Measurements from ENCODE around the gene GGA2. TPM values are rescaled to one million over a fixed set of nuclear protein-coding genes. Genes with fewer than 3 reads are reported as not detected.
"Not testable (repeated sequence)": the region's sequence is repeated elsewhere in the genome, so short reads cannot be mapped to it uniquely, and the experiment has no call there.

Gene GGA2
- total RNA-seq, 1 experiment from 2014 or later: 90.4 TPM

GRCh38 chr16:23466162-23466885 is 44.0 kb downstream of the GGA2 start:
- H3K9me3 Mint-ChIP-seq (ENCODE audit: low read depth, unreplicated experiment): no peaks in the 10 kb centered on the region
- CTCF ChIA-PET: no interaction called here
- no peak overlapping the region for H3K4me3 Mint-ChIP-seq (ENCODE audit: low read depth, unreplicated experiment)
- H3K36me3 Mint-ChIP-seq (ENCODE audit: insufficient read depth, unreplicated experiment): peaks cover 30% of the 10 kb centered on the region
- intact Hi-C loops (cut with micrococcal nuclease; ENCODE audit: unreplicated experiment): no loop called here
- no peaks in the 10 kb centered on the region for H3K27me3 Mint-ChIP-seq (ENCODE audit: unreplicated experiment)
- H3K4me1 Mint-ChIP-seq (ENCODE audit: low read depth, unreplicated experiment): peaks cover 17% of the 10 kb centered on the region
- no peak for DNase-seq
- no peak for TF ChIP-seq CTCF (IDR thresholded peaks at IDR 0.05; ENCODE audit: unreplicated experiment)
- no peak overlapping the region for H3K27ac Mint-ChIP-seq (ENCODE audit: unreplicated experiment)
- no TSS peak for BruUV-seq (replicated peaks)

GRCh38 chr16:23465179-23465578 is 45.1 kb downstream of the GGA2 start:
- intact Hi-C loops (cut with micrococcal nuclease; ENCODE audit: unreplicated experiment): no loop called here
- H3K27me3 Mint-ChIP-seq (ENCODE audit: unreplicated experiment): no peaks in the 10 kb centered on the region
- peaks cover 13% of the 10 kb centered on the region for H3K4me1 Mint-ChIP-seq (ENCODE audit: low read depth, unreplicated experiment)
- no peak for TF ChIP-seq CTCF (IDR thresholded peaks at IDR 0.05; ENCODE audit: unreplicated experiment)
- H3K4me3 Mint-ChIP-seq (ENCODE audit: low read depth, unreplicated experiment): no peak overlapping the region
- H3K27ac Mint-ChIP-seq (ENCODE audit: unreplicated experiment): no peak overlapping the region
- CTCF ChIA-PET: no interaction called here
- BruUV-seq (replicated peaks): no TSS peak
- no peaks in the 10 kb centered on the region for H3K9me3 Mint-ChIP-seq (ENCODE audit: low read depth, unreplicated experiment)
- H3K36me3 Mint-ChIP-seq (ENCODE audit: insufficient read depth, unreplicated experiment): peaks cover 30% of the 10 kb centered on the region
- DNase-seq: no peak

GRCh38 chr16:23464196-23464595 is 46.1 kb downstream of the GGA2 start:
- Mint-ChIP-seq H3K27me3 (ENCODE audit: unreplicated experiment) (no peaks in the 10 kb centered on the region), H3K4me1 (ENCODE audit: low read depth, unreplicated experiment) (peaks cover 3% of the 10 kb centered on the region), H3K27ac (ENCODE audit: unreplicated experiment) (no peak overlapping the region), H3K4me3 (ENCODE audit: low read depth, unreplicated experiment) (no peak overlapping the region), H3K36me3 (ENCODE audit: insufficient read depth, unreplicated experiment) (peaks cover 24% of the 10 kb centered on the region), H3K9me3 (ENCODE audit: low read depth, unreplicated experiment) (no peaks in the 10 kb centered on the region)
- TF ChIP-seq CTCF (IDR thresholded peaks at IDR 0.05; ENCODE audit: unreplicated experiment): no peak
- DNase-seq: no peak
- intact Hi-C loops (cut with micrococcal nuclease; ENCODE audit: unreplicated experiment): no loop called here
- CTCF ChIA-PET: interaction anchor here (0.6 kb wide), 1 partner anchor 18 kb away, joined by 3 read pairs; no protein-coding TSS in a partner anchor
- BruUV-seq (replicated peaks): no TSS peak

GRCh38 chr16:23462994-23463393 is 47.3 kb downstream of the GGA2 start:
- H3K4me1 Mint-ChIP-seq (ENCODE audit: low read depth, unreplicated experiment); DNase-seq; H3K4me3 Mint-ChIP-seq (ENCODE audit: low read depth, unreplicated experiment); intact Hi-C loops (cut with micrococcal nuclease; ENCODE audit: unreplicated experiment); H3K27ac Mint-ChIP-seq (ENCODE audit: unreplicated experiment); CTCF ChIA-PET; H3K9me3 Mint-ChIP-seq (ENCODE audit: low read depth, unreplicated experiment); BruUV-seq (replicated peaks); H3K27me3 Mint-ChIP-seq (ENCODE audit: unreplicated experiment): not testable (repeated sequence)
- H3K36me3 Mint-ChIP-seq (ENCODE audit: insufficient read depth, unreplicated experiment): peaks cover 21% of the 10 kb centered on the region
